ENCODE measurements around the gene PRKCE. TPM values are rescaled to one million over a fixed set of nuclear protein-coding genes. Genes with fewer than 3 reads are reported as not detected.

PRKCE gene
- total RNA-seq, 1 experiment from 2014 or later: 17.7 TPM

DNA sequence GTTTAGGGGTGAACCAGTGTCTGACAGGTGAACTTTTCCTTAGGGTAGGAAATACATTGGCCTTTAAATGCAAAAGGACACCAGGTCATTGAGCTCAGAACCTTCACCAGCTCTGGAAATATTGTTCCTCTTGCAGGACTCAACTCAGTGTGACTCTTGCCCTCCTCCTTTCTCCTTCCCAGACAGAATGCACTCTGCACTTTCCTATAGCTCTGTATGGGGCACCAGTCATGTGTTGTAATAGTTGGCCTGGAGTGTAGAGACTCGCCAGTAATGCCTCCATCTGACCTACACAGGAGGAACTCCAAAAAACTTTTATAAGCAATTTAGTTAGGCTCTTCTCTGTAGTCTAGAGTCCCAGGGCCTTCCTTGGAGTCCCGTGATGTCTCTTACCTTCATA, 397.2 kb downstream of the PRKCE start:
- DNase-seq: no peak
- CTCF ChIA-PET: no interaction called here
- no peaks in the 10 kb centered on the region for H3K36me3 Mint-ChIP-seq (ENCODE audit: insufficient read depth, unreplicated experiment)
- BruUV-seq (replicated peaks): no TSS peak
- no peaks in the 10 kb centered on the region for H3K9me3 Mint-ChIP-seq (ENCODE audit: low read depth, unreplicated experiment)
- TF ChIP-seq, protein P1, sequence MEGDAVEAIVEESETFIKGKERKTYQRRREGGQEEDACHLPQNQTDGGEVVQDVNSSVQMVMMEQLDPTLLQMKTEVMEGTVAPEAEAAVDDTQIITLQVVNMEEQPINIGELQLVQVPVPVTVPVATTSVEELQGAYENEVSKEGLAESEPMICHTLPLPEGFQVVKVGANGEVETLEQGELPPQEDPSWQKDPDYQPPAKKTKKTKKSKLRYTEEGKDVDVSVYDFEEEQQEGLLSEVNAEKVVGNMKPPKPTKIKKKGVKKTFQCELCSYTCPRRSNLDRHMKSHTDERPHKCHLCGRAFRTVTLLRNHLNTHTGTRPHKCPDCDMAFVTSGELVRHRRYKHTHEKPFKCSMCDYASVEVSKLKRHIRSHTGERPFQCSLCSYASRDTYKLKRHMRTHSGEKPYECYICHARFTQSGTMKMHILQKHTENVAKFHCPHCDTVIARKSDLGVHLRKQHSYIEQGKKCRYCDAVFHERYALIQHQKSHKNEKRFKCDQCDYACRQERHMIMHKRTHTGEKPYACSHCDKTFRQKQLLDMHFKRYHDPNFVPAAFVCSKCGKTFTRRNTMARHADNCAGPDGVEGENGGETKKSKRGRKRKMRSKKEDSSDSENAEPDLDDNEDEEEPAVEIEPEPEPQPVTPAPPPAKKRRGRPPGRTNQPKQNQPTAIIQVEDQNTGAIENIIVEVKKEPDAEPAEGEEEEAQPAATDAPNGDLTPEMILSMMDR (IDR thresholded peaks at IDR 0.05; ENCODE audit: unreplicated experiment): no peak
- H3K27me3 Mint-ChIP-seq (ENCODE audit: unreplicated experiment): no peaks in the 10 kb centered on the region
- no peaks in the 10 kb centered on the region for H3K4me1 Mint-ChIP-seq (ENCODE audit: low read depth, unreplicated experiment)
- intact Hi-C loops (cut with micrococcal nuclease; ENCODE audit: unreplicated experiment): no loop called here
- H3K27ac Mint-ChIP-seq (ENCODE audit: unreplicated experiment): no peak overlapping the region
- no peak overlapping the region for H3K4me3 Mint-ChIP-seq (ENCODE audit: low read depth, unreplicated experiment)

DNA sequence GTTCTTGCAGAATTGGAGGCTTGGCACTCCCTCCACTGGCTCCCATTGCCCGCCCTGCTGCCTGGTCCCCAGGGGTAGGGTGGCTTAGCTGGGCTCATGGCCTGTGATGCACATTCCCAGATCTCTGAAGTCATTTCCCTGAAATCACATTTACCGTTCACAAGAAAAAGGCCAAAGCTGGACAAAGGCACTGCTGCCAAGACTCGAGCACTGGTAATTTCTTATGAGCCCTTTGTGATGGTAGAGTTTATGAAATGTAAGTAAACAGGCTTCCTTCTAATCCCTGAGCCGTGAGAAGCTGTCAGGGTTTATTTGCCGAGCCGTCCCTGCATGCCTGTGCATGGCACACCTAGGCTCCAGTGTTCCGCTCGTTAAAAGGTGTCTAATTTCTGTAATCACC, 398.6 kb downstream of the PRKCE start:
- Mint-ChIP-seq H3K4me1 (ENCODE audit: low read depth, unreplicated experiment) (no peaks in the 10 kb centered on the region), H3K27me3 (ENCODE audit: unreplicated experiment) (no peaks in the 10 kb centered on the region), H3K4me3 (ENCODE audit: low read depth, unreplicated experiment) (no peak overlapping the region), H3K36me3 (ENCODE audit: insufficient read depth, unreplicated experiment) (no peaks in the 10 kb centered on the region), H3K9me3 (ENCODE audit: low read depth, unreplicated experiment) (no peaks in the 10 kb centered on the region), H3K27ac (ENCODE audit: unreplicated experiment) (no peak overlapping the region)
- TF ChIP-seq, protein P1 (IDR thresholded peaks at IDR 0.05; ENCODE audit: unreplicated experiment): no peak
- CTCF ChIA-PET: interaction anchor here (0.7 kb wide), 1 partner anchor 424 kb away, joined by 3 read pairs; no protein-coding TSS in a partner anchor
- no peak for DNase-seq
- intact Hi-C loops (cut with micrococcal nuclease; ENCODE audit: unreplicated experiment): no loop called here
- BruUV-seq (replicated peaks): no TSS peak

DNA sequence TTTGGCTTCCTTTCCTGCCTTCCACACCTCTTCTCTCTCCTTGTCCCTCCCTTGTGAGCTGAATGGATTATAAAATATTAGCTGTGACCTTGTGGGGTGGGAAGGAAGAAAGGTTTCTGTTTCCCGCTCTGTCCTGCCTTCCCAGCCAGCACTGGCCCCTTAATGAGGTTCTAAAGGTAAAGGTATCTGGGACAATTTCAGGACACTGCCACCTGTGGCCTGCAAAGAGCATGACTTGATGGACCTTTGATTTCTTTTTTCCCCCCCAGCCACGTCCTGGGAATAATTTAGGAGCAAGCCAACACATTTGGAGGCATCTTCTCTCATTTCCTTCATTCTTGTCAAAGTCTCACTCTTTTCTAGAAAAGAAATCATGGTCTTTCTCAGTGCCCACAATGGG, 399.0 kb downstream of the PRKCE start:
- H3K9me3 Mint-ChIP-seq (ENCODE audit: low read depth, unreplicated experiment): no peaks in the 10 kb centered on the region
- BruUV-seq (replicated peaks): no TSS peak
- H3K27ac Mint-ChIP-seq (ENCODE audit: unreplicated experiment): no peak overlapping the region
- H3K27me3 Mint-ChIP-seq (ENCODE audit: unreplicated experiment): no peaks in the 10 kb centered on the region
- no peaks in the 10 kb centered on the region for H3K36me3 Mint-ChIP-seq (ENCODE audit: insufficient read depth, unreplicated experiment)
- no peak overlapping the region for H3K4me3 Mint-ChIP-seq (ENCODE audit: low read depth, unreplicated experiment)
- TF ChIP-seq, protein P1 (IDR thresholded peaks at IDR 0.05; ENCODE audit: unreplicated experiment): no peak
- intact Hi-C loops (cut with micrococcal nuclease; ENCODE audit: unreplicated experiment): no loop called here
- H3K4me1 Mint-ChIP-seq (ENCODE audit: low read depth, unreplicated experiment): no peaks in the 10 kb centered on the region
- CTCF ChIA-PET: no interaction called here
- no peak for DNase-seq

DNA sequence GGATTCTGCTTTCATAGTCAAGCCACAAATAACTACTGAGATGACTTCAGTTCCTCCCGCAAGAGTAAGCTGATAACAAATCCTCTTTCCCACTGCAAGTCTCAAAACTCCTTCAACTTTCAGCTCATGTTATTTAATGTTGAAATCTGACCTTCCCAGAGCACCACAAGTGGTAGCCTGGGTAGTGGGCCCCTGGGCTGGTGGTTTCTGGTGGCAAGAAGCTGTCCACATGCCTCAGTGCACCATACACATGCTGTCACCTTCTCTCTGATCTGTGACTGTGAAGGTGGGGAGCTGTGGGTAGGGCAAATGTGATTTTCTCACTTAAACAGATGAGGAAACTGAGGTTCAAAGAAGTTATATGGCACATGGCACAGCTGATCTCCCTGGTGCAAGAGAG, 399.6 kb downstream of the PRKCE start:
- Mint-ChIP-seq H3K36me3 (ENCODE audit: insufficient read depth, unreplicated experiment) (no peaks in the 10 kb centered on the region), H3K27ac (ENCODE audit: unreplicated experiment) (no peak overlapping the region), H3K27me3 (ENCODE audit: unreplicated experiment) (no peaks in the 10 kb centered on the region), H3K9me3 (ENCODE audit: low read depth, unreplicated experiment) (no peaks in the 10 kb centered on the region), H3K4me1 (ENCODE audit: low read depth, unreplicated experiment) (no peaks in the 10 kb centered on the region), H3K4me3 (ENCODE audit: low read depth, unreplicated experiment) (no peak overlapping the region)
- DNase-seq: no peak
- TF ChIP-seq, protein P1 (IDR thresholded peaks at IDR 0.05; ENCODE audit: unreplicated experiment): no peak
- BruUV-seq (replicated peaks): no TSS peak
- CTCF ChIA-PET: no interaction called here
- intact Hi-C loops (cut with micrococcal nuclease; ENCODE audit: unreplicated experiment): no loop called here

All from Calu3 (cell line).